Activated T-helper 2 cell treated with anti-CD3 and anti-CD28 coated beads, Interferon-gamma antibody, Interleukin-2, Interleukin-4, amounts not matched to agents 10 μg/mL and 5 μg/mL and 100 μg/mL, durations not matched to agents 14 hours and 24 hours and 36 hours (primary cell): ENCODE results near the gene SETD7. TPM values are rescaled to one million over a fixed set of nuclear protein-coding genes. Genes with fewer than 3 reads are reported as not detected.
A peak's percentile ranks its signal among the peaks of the same experiment; 100 is the strongest.

Source experiments
- DNase-seq: peaks from one replicate; pipeline ENCODE4 v3.0.0; 2021; ENCODE audit warnings: low spot score
- H3K27ac Mint-ChIP-seq: one replicate; pipeline ENCODE4 v1.8.0; 2021; ENCODE audit warnings: mixed read lengths
- H3K27me3 Mint-ChIP-seq: one replicate; pipeline ENCODE4 v1.8.0; 2021; ENCODE audit warnings: low read depth, mixed read lengths
- H3K36me3 Mint-ChIP-seq: one replicate; pipeline ENCODE4 v1.8.0; 2021; ENCODE audit warnings: low read depth, mixed read lengths
- H3K4me1 Mint-ChIP-seq: one replicate; pipeline ENCODE4 v1.8.0; 2021; ENCODE audit warnings: low read depth, mixed read lengths
- H3K4me3 Mint-ChIP-seq: one replicate; pipeline ENCODE4 v1.8.0; 2021; ENCODE audit warnings: low read depth, mild to moderate bottlenecking, moderate library complexity, mixed read lengths
- H3K9me3 Mint-ChIP-seq: one replicate; pipeline ENCODE4 v1.8.0; 2021; ENCODE audit warnings: mixed read lengths
- intact Hi-C: fragments of 100-400 bp; cut with micrococcal nuclease; formaldehyde crosslinking; loops from one replicate; pipeline ENCODE4 v1.15.1; 2023
- total RNA-seq: library from RNA; stranded (reverse); gene quantifications from 2 replicates; pipeline ENCODE4 v1.2.3, GENCODE V29; 2022

Gene SETD7
- 20.3 and 20.7 TPM in 2 replicates for total RNA-seq

DNA sequence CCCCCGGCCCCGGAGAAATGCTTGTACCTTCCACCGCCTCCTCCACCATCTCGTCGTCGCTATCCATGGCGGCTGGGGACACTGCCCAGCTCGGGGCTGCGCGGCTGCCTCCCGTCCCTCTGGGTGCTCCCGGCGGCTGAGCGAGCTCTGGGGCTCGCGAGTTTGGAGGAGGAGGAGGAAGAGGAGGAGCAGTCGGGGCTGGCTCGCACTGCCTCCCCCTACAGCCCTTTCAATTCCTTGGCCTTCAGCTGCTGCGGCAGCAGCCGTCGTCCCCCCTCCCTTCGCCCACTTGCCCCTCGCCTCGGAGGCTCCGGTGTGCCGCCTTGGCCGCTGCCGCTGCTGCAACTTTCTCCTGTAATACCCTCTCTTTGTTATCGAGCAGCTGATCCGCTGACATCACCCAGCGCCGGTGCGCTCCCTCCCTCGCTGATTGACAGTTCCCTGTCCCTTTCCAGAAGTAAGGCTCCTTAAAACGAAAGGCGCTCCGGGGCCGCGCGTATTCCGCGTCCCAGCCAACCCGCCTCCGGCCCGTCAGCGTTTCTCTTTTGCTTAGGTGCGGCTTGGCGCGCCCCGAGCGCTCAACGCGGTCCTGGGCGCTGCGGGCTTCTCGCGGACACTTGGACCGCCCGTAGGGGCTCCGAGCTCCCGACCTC is at the start of gene SETD7:
Gene SETD7 (minus strand): TSS at position 149 of the 653 bp plus-strand sequence. CDS start 82 bp downstream, at position 67.
- intact Hi-C loops, result loop anchor here (1.0 to 5.0 kb wide), 5 partner anchors 101 to 966 kb away; partner anchors contain the start of genes ELMOD2 and MAML3
- H3K36me3 Mint-ChIP-seq, result no peaks in the 10 kb centered on the region

DNA sequence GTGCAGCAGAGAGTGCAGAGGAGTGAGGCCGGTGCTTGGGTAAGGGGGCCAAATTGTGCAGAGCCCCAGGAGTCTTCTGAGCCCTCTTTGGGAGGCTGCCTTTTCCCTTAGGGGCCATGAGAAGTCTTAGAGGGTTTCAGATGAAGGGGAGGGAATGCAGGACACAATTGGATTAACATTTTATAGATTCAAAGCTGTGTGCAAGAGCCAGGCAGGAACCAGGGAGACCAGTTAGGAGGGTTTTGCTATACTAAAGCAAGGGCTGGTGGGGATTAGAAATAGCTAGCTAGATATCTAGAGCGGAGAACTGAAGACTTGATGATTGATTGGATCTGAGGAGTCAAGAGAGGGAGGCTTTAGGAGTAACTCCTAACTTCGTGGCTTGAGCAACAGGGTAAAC is 49.5 kb upstream of the SETD7 start:
- Mint-ChIP-seq H3K27me3 (peaks cover 14% of the 10 kb centered on the region), H3K4me3 (no peak overlapping the region)
- intact Hi-C loops, result no loop called here

More for the DNA sequence above, at the start of gene SETD7:
- Mint-ChIP-seq H3K9me3 (no peaks in the 10 kb centered on the region), H3K4me1 (peaks cover 57% of the 10 kb centered on the region), H3K4me3 (peak within 1 kb of the TSS; percentile 97), H3K27ac (peak within 1 kb of the TSS; percentile 98), H3K27me3 (peaks cover 4% of the 10 kb centered on the region)
- DNase-seq, result peak; percentile 66

DNA sequence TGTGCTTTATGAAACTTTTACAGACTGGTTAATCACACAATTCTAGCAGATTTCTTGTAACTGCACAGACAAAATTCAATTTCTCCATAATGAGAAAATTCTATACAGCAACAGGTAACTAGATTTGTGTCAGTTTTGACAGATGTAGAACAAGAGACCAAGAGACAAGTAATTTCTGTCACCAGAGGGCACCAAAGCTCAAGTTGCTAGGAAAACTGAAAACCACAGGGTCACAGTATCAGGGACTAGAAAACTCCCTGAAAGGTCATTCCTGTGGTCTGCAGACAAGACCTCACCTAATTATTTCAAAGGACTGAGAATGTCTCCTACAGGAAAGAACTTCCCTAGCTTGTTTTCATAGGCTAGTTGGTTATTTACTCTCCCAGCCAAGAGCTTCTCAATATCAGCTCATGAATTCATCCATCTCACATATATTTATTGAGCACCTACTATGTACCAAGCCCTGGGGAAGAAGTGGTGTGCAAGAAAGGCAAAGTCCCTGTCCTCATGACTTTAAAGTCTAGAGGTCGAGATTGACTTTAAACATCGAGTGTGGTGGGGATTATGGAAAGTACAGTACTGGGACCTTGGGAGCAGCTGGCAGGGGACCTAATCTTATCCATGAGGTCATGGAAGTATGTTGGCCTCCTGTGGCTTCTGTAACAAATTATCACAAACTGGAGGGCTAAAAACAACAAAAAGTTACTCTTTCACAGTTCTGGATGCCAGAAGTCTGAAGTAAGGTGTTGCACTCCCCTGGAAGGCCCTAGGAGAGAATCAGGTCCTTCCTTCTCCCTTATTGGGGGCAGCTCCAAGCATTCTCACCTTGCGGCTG is 47.8 kb upstream of the SETD7 start:
- peaks cover 15% of the 10 kb centered on the region for H3K4me1 Mint-ChIP-seq
- H3K27ac Mint-ChIP-seq, result no peak overlapping the region
- peaks cover 16% of the 10 kb centered on the region for H3K27me3 Mint-ChIP-seq
- peaks cover 10% of the 10 kb centered on the region for H3K9me3 Mint-ChIP-seq
- DNase-seq, result no peak
- H3K4me3 Mint-ChIP-seq, result no peak overlapping the region
- intact Hi-C loops, result loop anchor here (1.0 kb wide), 1 partner anchor 48 kb away; no protein-coding TSS in a partner anchor
- H3K36me3 Mint-ChIP-seq, result peaks cover 6% of the 10 kb centered on the region

More for the DNA sequence above, 49.5 kb upstream of the SETD7 start:
- Mint-ChIP-seq H3K36me3 (peaks cover 6% of the 10 kb centered on the region), H3K9me3 (peaks cover 10% of the 10 kb centered on the region), H3K27ac (no peak overlapping the region), H3K4me1 (peaks cover 15% of the 10 kb centered on the region)
- DNase-seq, result no peak

- H3K36me3 Mint-ChIP-seq, result peaks cover 6% of the 10 kb centered on the region
- H3K9me3 Mint-ChIP-seq, result peaks cover 10% of the 10 kb centered on the region
- intact Hi-C loops, result loop anchor here (1.0 kb wide), 1 partner anchor 48 kb away; no protein-coding TSS in a partner anchor
- peaks cover 15% of the 10 kb centered on the region for H3K4me1 Mint-ChIP-seq
- no peak overlapping the region for H3K27ac Mint-ChIP-seq
- DNase-seq, result no peak
- no peak overlapping the region for H3K4me3 Mint-ChIP-seq
- H3K27me3 Mint-ChIP-seq, result peaks cover 15% of the 10 kb centered on the region
Observed at GRCh38 chr4:139602776-139603360, 46.8 kb upstream of the SETD7 start.

- intact Hi-C loops, result no loop called here
- Mint-ChIP-seq H3K4me3 (no peak overlapping the region), H3K27me3 (peaks cover 15% of the 10 kb centered on the region), H3K4me1 (peaks cover 5% of the 10 kb centered on the region), H3K36me3 (no peaks in the 10 kb centered on the region), H3K27ac (no peak overlapping the region), H3K9me3 (peaks cover 2% of the 10 kb centered on the region)
- no peak for DNase-seq
Observed at GRCh38 chr4:139600662-139601061, 44.6 kb upstream of the SETD7 start.

DNA sequence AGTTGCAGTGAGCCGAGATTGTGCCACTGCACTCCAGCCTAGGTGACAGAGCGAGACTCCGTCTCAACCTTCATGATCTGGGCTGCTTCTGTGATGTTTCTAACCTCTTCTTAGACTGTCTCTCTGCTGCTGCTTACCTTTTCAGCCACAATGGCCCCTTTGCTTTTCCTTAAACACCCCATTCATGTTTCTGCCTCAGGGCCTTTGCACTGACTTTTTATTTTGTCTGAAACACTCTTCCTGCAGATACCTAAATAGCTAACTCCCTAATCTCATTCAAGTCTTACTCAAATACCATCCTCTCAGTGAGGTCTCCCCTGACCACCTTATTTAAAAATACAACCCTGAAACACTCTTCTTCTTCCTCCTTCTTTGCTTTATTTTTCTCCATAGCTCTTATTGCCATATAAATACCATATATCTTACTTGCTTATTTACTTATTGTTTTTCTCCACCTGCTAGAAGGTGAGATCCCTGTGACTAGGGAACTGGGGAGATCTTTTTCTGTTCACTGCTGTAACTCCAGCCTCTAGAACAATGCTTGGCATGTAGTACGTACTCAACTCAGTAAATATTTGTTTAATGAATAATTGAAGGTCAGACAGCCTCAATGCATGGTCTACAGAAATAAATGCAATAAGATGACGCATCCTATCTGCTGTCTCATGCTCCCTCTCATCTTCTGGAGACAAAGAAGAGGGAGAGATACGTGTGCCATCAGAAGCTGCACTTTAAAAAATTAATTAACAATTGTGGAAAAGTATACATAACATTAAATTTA is 43.8 kb upstream of the SETD7 start:
- intact Hi-C loops, result no loop called here
- no peak for DNase-seq
- Mint-ChIP-seq H3K4me3 (no peak overlapping the region), H3K9me3 (no peaks in the 10 kb centered on the region), H3K4me1 (peaks cover 5% of the 10 kb centered on the region), H3K27me3 (peaks cover 20% of the 10 kb centered on the region), H3K36me3 (no peaks in the 10 kb centered on the region), H3K27ac (no peak overlapping the region)

DNA sequence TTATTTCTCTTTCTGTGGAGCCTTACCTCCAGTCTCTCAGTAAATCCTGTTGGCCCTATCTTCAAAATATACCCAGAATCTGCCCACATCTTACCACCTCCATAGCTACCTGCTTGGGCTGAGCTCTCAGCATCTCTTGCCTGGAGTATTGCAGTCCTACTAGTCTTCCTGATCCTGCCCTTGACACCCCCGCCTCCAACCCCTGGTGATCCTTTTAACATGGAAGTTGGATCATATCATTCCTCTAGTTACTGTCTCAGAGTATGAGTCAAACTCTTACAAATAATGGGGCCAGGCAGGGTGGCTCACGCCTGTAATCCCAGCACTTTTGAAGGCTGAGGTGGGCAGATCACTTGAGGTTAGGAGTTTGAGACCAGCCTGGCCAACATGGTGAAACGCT is 43.1 kb upstream of the SETD7 start:
- H3K36me3 Mint-ChIP-seq, result no peaks in the 10 kb centered on the region
- no peak overlapping the region for H3K27ac Mint-ChIP-seq
- H3K4me3 Mint-ChIP-seq, result no peak overlapping the region
- H3K4me1 Mint-ChIP-seq, result peaks cover 5% of the 10 kb centered on the region
- H3K9me3 Mint-ChIP-seq, result no peaks in the 10 kb centered on the region
- intact Hi-C loops, result no loop called here
- DNase-seq, result no peak
- H3K27me3 Mint-ChIP-seq, result peaks cover 23% of the 10 kb centered on the region

- intact Hi-C loops, result no loop called here
- Mint-ChIP-seq H3K36me3 (no peaks in the 10 kb centered on the region), H3K27ac (no peak overlapping the region), H3K4me3 (no peak overlapping the region), H3K4me1 (no peaks in the 10 kb centered on the region), H3K27me3 (peaks cover 31% of the 10 kb centered on the region), H3K9me3 (no peaks in the 10 kb centered on the region)
- DNase-seq, result no peak
Observed at GRCh38 chr4:139596684-139597279, 40.8 kb upstream of the SETD7 start.

GRCh38 chr4:139596034-139596683 is 40.1 kb upstream of the SETD7 start:
- Mint-ChIP-seq H3K4me1 (no peaks in the 10 kb centered on the region), H3K9me3 (no peaks in the 10 kb centered on the region), H3K4me3 (no peak overlapping the region), H3K27ac (no peak overlapping the region), H3K27me3 (peaks cover 31% of the 10 kb centered on the region), H3K36me3 (no peaks in the 10 kb centered on the region)
- intact Hi-C loops, result no loop called here
- DNase-seq, result no peak

DNA sequence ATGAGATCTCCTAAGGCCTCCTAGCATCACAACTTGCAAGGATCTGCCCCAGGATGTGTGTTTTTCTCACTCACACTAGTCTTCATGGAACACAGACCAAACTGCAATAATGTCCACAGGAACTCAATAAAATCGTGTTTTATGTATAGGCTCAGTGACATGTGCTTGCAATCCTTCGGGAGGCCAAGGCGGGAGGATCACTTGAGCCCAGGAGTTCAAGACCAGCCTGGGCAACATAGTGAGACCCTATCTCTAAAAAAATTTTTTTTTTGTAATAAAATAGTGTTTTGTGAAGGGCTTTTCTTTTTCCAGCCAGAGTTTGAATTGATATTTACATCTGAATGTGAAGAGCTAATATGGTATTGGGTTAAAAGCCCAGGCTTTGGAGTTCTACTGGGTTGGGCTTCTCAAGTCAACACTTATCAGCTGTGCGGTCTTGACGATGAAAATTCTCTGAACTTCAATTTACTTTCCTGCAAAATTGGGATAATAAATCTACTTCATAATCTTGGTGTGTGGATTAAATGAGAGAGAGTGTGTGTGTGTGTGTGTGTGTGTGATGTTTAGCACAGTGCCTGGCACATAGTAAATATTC is 38.7 kb upstream of the SETD7 start:
- intact Hi-C loops, result no loop called here
- Mint-ChIP-seq H3K27me3 (peaks cover 29% of the 10 kb centered on the region), H3K36me3 (no peaks in the 10 kb centered on the region), H3K4me3 (no peak overlapping the region), H3K27ac (no peak overlapping the region), H3K9me3 (no peaks in the 10 kb centered on the region), H3K4me1 (no peaks in the 10 kb centered on the region)
- no peak for DNase-seq

GRCh38 chr4:139593091-139593564 is 37.1 kb upstream of the SETD7 start:
- H3K27me3 Mint-ChIP-seq, result peaks cover 25% of the 10 kb centered on the region
- no peaks in the 10 kb centered on the region for H3K4me1 Mint-ChIP-seq
- H3K4me3 Mint-ChIP-seq, result no peak overlapping the region
- intact Hi-C loops, result no loop called here
- no peaks in the 10 kb centered on the region for H3K9me3 Mint-ChIP-seq
- no peak overlapping the region for H3K27ac Mint-ChIP-seq
- no peak for DNase-seq
- no peaks in the 10 kb centered on the region for H3K36me3 Mint-ChIP-seq
